WTC11 (cell line): Measurements from ENCODE around the gene PSD4. TPM values are rescaled to one million over a fixed set of nuclear protein-coding genes. Genes with fewer than 3 reads are reported as not detected.

Source experiments
- ATAC-seq: fragments of 200-7000 bp; cut with Tn5 transposase; 2 replicates; pipeline ENCODE4 v1.10.0; 2021; ENCODE audit warnings: mild to moderate bottlenecking, moderate library complexity
- CTCF ChIA-PET: fragments of 300-600 bp; sonication (Branson Sonifier 250); formaldehyde crosslinking; loops from one replicate; lab custom pipeline; 2021; ENCODE audit warnings: antibody characterized with exemption; lab: Charles Lee
- POLR2A ChIA-PET: fragments of 350-600 bp; sonication (Branson Sonifier 250); formaldehyde crosslinking; loops from one replicate; lab custom pipeline; 2021; ENCODE audit warnings: antibody characterized with exemption; lab: Charles Lee
- DNase-seq: peaks from one replicate; pipeline ENCODE4 v3.0.0; 2021; ENCODE audit warnings: low spot score
- H3K27ac Mint-ChIP-seq: 2 replicates; pipeline ENCODE4 v1.8.0; 2021; ENCODE audit warnings: mixed read lengths
- H3K27me3 Mint-ChIP-seq: 2 replicates; pipeline ENCODE4 v1.8.0; 2021; ENCODE audit warnings: low read depth, mild to moderate bottlenecking, moderate library complexity, mixed read lengths
- H3K36me3 Mint-ChIP-seq: 2 replicates; pipeline ENCODE4 v1.8.0; 2021; ENCODE audit warnings: mixed read lengths
- H3K4me1 Mint-ChIP-seq: 2 replicates; pipeline ENCODE4 v1.8.0; 2022; ENCODE audit warnings: mixed read lengths
- H3K4me3 Mint-ChIP-seq: 2 replicates; pipeline ENCODE4 v1.8.0; 2021; ENCODE audit warnings: mild to moderate bottlenecking, moderate library complexity, mixed read lengths
- H3K9me3 Mint-ChIP-seq: 2 replicates; pipeline ENCODE4 v1.8.0; 2021; ENCODE audit warnings: mixed read lengths
- ARID4B ChIP-seq: sonication (generic); formaldehyde crosslinking; IDR thresholded peaks from 2 replicates; pipeline ENCODE4 v1.8.0; 2023; ENCODE audit warnings: missing genetic modification reagents, mild to moderate bottlenecking, borderline replicate concordance
- ATF1 ChIP-seq: sonication (generic); formaldehyde crosslinking; IDR thresholded peaks from 2 replicates; pipeline ENCODE4 v1.8.1; 2023; ENCODE audit warnings: mild to moderate bottlenecking, moderate library complexity, missing genetic modification reagents
- ATF2 ChIP-seq: sonication (generic); formaldehyde crosslinking; IDR thresholded peaks from 2 replicates; pipeline ENCODE4 v1.8.1; 2022; ENCODE audit warnings: low read depth, missing genetic modification reagents, borderline replicate concordance
- CREB1 ChIP-seq: sonication (generic); formaldehyde crosslinking; IDR thresholded peaks from 2 replicates; pipeline ENCODE4 v1.8.0; 2023; ENCODE audit warnings: mild to moderate bottlenecking, missing genetic modification reagents
- ESRRA ChIP-seq: sonication (generic); formaldehyde crosslinking; IDR thresholded peaks from 2 replicates; pipeline ENCODE4 v1.8.1; 2022; ENCODE audit warnings: mild to moderate bottlenecking, missing genetic modification reagents, borderline replicate concordance
- FOXJ3 ChIP-seq: sonication (generic); formaldehyde crosslinking; IDR thresholded peaks from 2 replicates; pipeline ENCODE4 v1.9.0; 2021; ENCODE audit warnings: missing genetic modification reagents, mild to moderate bottlenecking, borderline replicate concordance
- GRHL2 ChIP-seq: fragments of 250-450 bp; sonication (Bioruptor Pico); IDR thresholded peaks from 2 replicates; pipeline ENCODE4 v1.8.0; 2022; ENCODE audit warnings: mild to moderate bottlenecking, moderate library complexity; ENCODE audit not compliant: insufficient replicate concordance, severe bottlenecking
- GTF2I ChIP-seq: fragments of 250-450 bp; sonication (Bioruptor Pico); conservative IDR thresholded peaks from 2 replicates; pipeline ENCODE4 v1.4.0; 2021; ENCODE audit warnings: mild to moderate bottlenecking
- JUN ChIP-seq: sonication (generic); formaldehyde crosslinking; IDR thresholded peaks from 2 replicates; pipeline ENCODE4 v1.8.0; 2023; ENCODE audit warnings: mild to moderate bottlenecking, missing genetic modification reagents
- KAT7 ChIP-seq: sonication (generic); formaldehyde crosslinking; IDR thresholded peaks from 2 replicates; pipeline ENCODE4 v1.8.1; 2023; ENCODE audit warnings: missing genetic modification reagents, mild to moderate bottlenecking, borderline replicate concordance
- NFATC4 ChIP-seq: fragments of 250-450 bp; sonication (Bioruptor Pico); IDR thresholded peaks from 2 replicates; pipeline ENCODE4 v1.9.0; 2021; ENCODE audit warnings: mild to moderate bottlenecking
- NR1H2 ChIP-seq: sonication (generic); formaldehyde crosslinking; IDR thresholded peaks from 2 replicates; pipeline ENCODE4 v1.9.0; 2021; ENCODE audit warnings: mild to moderate bottlenecking, moderate library complexity, missing genetic modification reagents
- OVOL2 ChIP-seq: fragments of 250-450 bp; sonication (Bioruptor Pico); IDR thresholded peaks from 2 replicates; pipeline ENCODE4 v1.9.0; 2021; ENCODE audit warnings: mild to moderate bottlenecking, borderline replicate concordance
- PREB ChIP-seq: sonication (generic); formaldehyde crosslinking; IDR thresholded peaks from 2 replicates; pipeline ENCODE4 v1.8.1; 2022; ENCODE audit warnings: mild to moderate bottlenecking, missing genetic modification reagents, moderate library complexity, borderline replicate concordance
- RORB ChIP-seq: fragments of 250-450 bp; sonication (Bioruptor Pico); IDR thresholded peaks from 2 replicates; pipeline ENCODE4 v1.9.0; 2021; ENCODE audit warnings: mild to moderate bottlenecking
- ZBTB43 ChIP-seq: sonication (generic); formaldehyde crosslinking; IDR thresholded peaks from 2 replicates; pipeline ENCODE4 v1.8.1; 2023; ENCODE audit warnings: mild to moderate bottlenecking, missing genetic modification reagents
- ZNF138 ChIP-seq: sonication (generic); formaldehyde crosslinking; conservative IDR thresholded peaks from 2 replicates; pipeline ENCODE4 v1.8.1; 2022; ENCODE audit warnings: mild to moderate bottlenecking, moderate library complexity, missing genetic modification reagents
- ZNF425 ChIP-seq: fragments of 250-450 bp; sonication (Bioruptor Pico); conservative IDR thresholded peaks from 2 replicates; pipeline ENCODE4 v1.9.0; 2021; ENCODE audit warnings: mild to moderate bottlenecking
- ZNF671 ChIP-seq: fragments of 250-450 bp; sonication (Bioruptor Pico); IDR thresholded peaks from 2 replicates; pipeline ENCODE4 v1.8.0; 2021; ENCODE audit warnings: mild to moderate bottlenecking
- total RNA-seq: library from RNA; stranded (reverse); gene quantifications from 3 replicates; pipeline ENCODE4 v1.2.3, GENCODE V29; 2021

Gene PSD4
- total RNA-seq, 1 experiment from 2014 or later, result 1.5 TPM

- POLR2A ChIA-PET, result no interaction called here
- H3K4me1 Mint-ChIP-seq, result peaks cover 14% of the 10 kb centered on the region
- CTCF ChIA-PET, result interaction anchor here (1.0 kb wide), 2 partner anchors 12 to 106 kb away, joined by 3 read pairs; no protein-coding TSS in a partner anchor
- H3K4me3 Mint-ChIP-seq, result no peak overlapping the region
- no peaks in the 10 kb centered on the region for H3K9me3 Mint-ChIP-seq
- H3K36me3 Mint-ChIP-seq, result no peaks in the 10 kb centered on the region
- H3K27ac Mint-ChIP-seq, result no peak overlapping the region
- ATAC-seq (no peak), DNase-seq (no peak)
- H3K27me3 Mint-ChIP-seq, result no peaks in the 10 kb centered on the region
- TF ChIP-seq GRHL2 (CRISPR knock-in tag) (no peak), ESRRA (no peak), FOXJ3 (no peak), ZNF425 (CRISPR knock-in tag) (no peak), GTF2I (CRISPR knock-in tag) (no peak), ATF1 (CRISPR knock-in tag) (no peak)
These were observed 12.6 kb downstream of the PSD4 start for GRCh38 chr2:113186433-113186796.

- H3K4me1 Mint-ChIP-seq, result peaks cover 14% of the 10 kb centered on the region
- H3K9me3 Mint-ChIP-seq, result no peaks in the 10 kb centered on the region
- no peaks in the 10 kb centered on the region for H3K27me3 Mint-ChIP-seq
- H3K36me3 Mint-ChIP-seq, result no peaks in the 10 kb centered on the region
- CTCF ChIA-PET, result interaction anchor here (3.3 kb wide), 1 partner anchor 11 kb away, joined by 13 read pairs; no protein-coding TSS in a partner anchor
- no peak overlapping the region for H3K4me3 Mint-ChIP-seq
- no peak for TF ChIP-seq CREB1 (CRISPR knock-in tag)
- no peak for TF ChIP-seq RORB (CRISPR knock-in tag)
- no peak for TF ChIP-seq ZNF138
- no peak for TF ChIP-seq ARID4B
- TF ChIP-seq JUN (CRISPR knock-in tag), result no peak
- no peak for TF ChIP-seq ZBTB43 (CRISPR knock-in tag)
- no peak for TF ChIP-seq NR1H2 (CRISPR knock-in tag)
- no peak for DNase-seq
- POLR2A ChIA-PET, result no interaction called here
- no peak for ATAC-seq
- H3K27ac Mint-ChIP-seq, result no peak overlapping the region
These were observed 14.0 kb downstream of the PSD4 start for GRCh38 chr2:113187771-113188170.

- DNase-seq, result no peak
- POLR2A ChIA-PET, result no interaction called here
- H3K9me3 Mint-ChIP-seq, result no peaks in the 10 kb centered on the region
- H3K27me3 Mint-ChIP-seq, result no peaks in the 10 kb centered on the region; the same call in 1 of the 2 replicates
- CTCF ChIA-PET, result interaction anchor here (2.7 to 3.3 kb wide), 2 partner anchors 8 to 54 kb away, joined by 13 read pairs; no protein-coding TSS in a partner anchor
- peaks cover 14% of the 10 kb centered on the region for H3K4me1 Mint-ChIP-seq
- H3K4me3 Mint-ChIP-seq, result no peak overlapping the region
- TF ChIP-seq RORB (CRISPR knock-in tag) (no peak), OVOL2 (CRISPR knock-in tag) (no peak), ATF2 (CRISPR knock-in tag) (no peak), ZNF671 (CRISPR knock-in tag) (no peak), PREB (CRISPR knock-in tag) (no peak), KAT7 (no peak), NFATC4 (CRISPR knock-in tag) (no peak)
- H3K36me3 Mint-ChIP-seq, result no peaks in the 10 kb centered on the region
- H3K27ac Mint-ChIP-seq, result no peak overlapping the region
- ATAC-seq, result no peak
These were observed 17.1 kb downstream of the PSD4 start for GRCh38 chr2:113190871-113191270.
